Stimulated activated naive CD4-positive, alpha-beta T cell (primary cell): ENCODE results near the gene ATXN7.

Experiments
- DNase-seq, 6 experiments: peaks; one replicate each; lab custom pipeline; 2025; lab: John Stamatoyannopoulos, UW

The ATXN7 gene

GRCh38 chr3:63963496-63963895 lies 99.8 kb downstream of the ATXN7 start:
- DNase-seq = no peak

GRCh38 chr3:63964681-63965485 lies 101.2 kb downstream of the ATXN7 start:
- DNase-seq = no peak

- no peak for DNase-seq
Measured at GRCh38 chr3:63966007-63966406, 102.3 kb downstream of the ATXN7 start.

DNA sequence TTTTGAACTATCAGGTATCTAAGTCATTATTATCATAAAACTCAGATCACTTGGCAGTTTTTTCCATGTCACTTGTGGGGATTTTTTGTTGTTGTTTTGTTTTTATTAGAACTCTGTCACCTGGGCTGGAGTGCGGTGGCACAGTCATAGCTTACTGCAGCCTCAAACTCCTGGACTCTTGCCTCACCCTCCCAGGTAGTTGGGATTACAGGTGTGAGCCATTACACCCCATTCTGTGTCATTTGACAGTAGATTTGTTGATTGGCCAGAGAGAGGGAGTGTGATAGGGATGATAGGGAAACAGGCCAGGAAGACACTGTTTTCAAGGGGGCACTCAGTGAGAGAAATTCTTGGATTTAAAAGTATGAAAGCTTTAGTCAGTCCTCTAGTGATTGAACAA lies 103.2 kb downstream of the ATXN7 start:
- DNase-seq = no peak

- peak; percentile 32 to 90 (median 66) for DNase-seq
Measured at GRCh38 chr3:63967675-63968611, 104.3 kb downstream of the ATXN7 start.

DNA sequence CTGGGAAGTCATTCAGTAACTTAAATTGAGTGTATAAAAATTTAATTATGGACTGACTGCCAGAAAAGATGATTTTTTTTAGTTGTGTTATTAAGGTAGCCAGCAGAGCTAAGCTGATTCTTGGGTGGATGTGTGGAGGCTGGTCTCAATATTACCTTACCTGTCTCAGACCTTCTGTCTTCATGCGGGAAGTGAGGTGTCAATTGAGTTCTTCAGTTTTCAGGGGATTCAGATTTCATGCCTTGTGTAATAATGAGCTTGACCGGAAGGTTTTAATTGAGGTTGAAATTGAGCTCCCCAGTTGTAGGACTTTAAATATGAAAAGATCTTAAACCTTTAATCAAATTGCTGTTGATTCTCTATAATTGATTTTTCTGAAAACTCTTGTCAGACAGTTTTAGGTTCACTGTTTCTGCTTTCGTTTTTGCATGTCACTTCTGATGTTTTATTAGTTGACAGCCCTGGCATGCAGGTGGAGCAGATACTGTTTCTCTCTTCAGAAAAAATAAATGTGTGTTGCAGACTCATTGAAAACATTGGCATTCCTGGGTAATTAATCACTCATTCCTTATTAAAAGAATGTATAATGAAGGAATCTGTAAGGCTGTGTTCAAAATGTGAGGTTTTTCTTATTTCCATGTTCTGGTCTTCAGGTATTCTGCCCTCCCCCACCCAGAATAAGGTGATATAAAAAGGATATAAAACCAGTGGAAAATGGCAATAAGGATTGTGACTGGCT lies 105.1 kb downstream of the ATXN7 start:
- DNase-seq = peak in 1 of 6 experiments; percentile 33

DNA sequence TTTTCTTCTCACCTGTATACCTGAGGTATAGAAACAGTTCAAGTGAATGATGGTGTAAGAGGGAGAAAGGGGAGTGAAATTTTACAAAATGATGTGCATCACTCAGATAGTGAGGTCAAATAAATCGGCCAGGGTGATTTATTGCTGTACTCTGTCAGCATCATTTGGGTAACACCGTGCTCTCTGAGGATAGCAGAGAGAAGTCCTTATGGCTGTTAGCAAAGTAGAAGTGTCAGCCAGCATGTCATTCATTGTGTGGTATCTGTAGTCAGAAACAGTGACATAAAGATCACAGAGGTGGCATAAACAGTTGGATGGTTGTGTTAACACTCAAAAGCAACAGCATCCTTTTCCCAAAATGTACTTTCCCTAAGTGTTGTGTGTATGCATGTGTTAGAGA lies 106.2 kb downstream of the ATXN7 start:
- DNase-seq = peak in 1 of 6 experiments; percentile 21

DNA sequence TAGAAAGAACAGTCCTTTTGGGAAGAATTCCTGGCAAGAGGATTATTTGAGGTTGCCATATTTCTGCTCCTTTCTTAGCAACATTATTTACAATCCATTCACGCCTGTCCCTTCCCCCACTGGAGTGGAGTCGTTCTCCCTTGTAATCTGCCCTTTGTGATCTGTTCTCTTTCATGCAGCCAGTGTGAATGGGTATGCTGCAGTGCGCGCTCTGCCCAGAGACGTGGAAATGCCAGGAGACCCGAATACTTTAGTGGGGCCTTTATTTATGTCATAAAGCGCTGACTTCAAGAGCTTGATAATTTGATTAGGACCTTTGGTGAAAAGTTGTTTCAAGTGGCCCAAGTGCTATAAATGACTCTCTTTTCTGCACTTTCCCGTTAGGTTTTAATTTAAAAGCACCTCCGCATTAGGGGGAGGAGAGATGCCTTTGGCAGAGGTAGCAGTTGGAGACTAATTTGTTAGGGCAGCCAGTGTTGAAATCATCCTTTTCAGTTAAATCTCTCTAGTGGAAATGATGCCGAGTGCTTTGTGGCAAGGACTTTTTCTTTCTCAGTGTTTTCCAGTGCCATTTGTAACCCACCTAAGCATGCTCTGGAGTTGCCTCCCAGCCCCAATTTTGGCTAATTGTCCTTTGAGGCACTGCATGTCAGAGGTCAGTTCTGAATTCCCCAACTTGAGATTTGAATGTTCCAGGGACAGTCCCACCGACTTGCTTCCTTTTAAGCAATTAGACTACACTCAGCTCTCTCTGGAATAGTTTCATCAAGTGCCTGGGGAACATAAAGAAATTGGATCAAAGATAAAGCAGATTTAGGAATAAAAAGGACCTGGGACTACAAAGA lies 107.2 kb downstream of the ATXN7 start:
- peak in 3 of 6 experiments; percentile 8 to 24 (median 15) for DNase-seq

- DNase-seq = no peak
Measured at GRCh38 chr3:63972196-63972595, 108.5 kb downstream of the ATXN7 start.

- no peak for DNase-seq
Measured at GRCh38 chr3:63972987-63973386, 109.3 kb downstream of the ATXN7 start.

GRCh38 chr3:63973406-63973805 lies 109.7 kb downstream of the ATXN7 start:
- no peak for DNase-seq

GRCh38 chr3:63974451-63974850 lies 110.8 kb downstream of the ATXN7 start:
- no peak for DNase-seq

GRCh38 chr3:63975723-63976122 lies 112.1 kb downstream of the ATXN7 start:
- no peak for DNase-seq

DNA sequence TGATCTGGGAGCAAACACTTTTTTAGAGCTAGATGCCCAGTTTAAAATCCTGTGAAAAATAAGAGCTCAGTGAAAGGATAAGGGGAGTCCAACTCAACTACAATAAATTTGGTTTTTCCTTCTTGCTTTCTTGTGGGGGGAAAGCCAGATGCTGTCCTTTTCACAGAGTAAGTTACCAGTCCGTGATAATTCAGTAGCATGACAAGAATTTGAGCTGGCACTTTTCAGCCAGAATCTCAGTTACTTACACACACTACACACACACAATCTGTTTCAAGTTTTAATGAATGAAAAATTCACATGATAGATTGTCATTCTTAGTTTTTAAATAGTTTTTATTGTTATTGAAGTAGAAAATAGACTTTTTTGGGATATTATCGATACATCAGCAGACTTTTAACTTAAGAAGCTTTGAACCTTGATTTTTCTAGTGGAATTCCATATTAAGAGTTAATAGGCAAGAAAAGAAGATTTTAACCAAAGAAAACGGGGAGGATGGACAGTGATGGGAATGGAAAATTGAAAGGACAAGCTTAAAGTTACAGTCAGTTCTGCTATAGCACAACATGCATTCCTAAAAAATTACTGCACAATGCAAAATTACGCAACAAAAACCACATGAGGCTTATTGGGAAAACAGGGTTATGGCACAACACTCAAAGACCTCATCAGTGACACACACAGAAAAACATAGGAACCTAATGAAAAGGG lies 112.6 kb downstream of the ATXN7 start:
- DNase-seq = peak in 1 of 6 experiments; percentile 3

GRCh38 chr3:63976872-63977200 lies 113.2 kb downstream of the ATXN7 start:
- DNase-seq = no peak

DNA sequence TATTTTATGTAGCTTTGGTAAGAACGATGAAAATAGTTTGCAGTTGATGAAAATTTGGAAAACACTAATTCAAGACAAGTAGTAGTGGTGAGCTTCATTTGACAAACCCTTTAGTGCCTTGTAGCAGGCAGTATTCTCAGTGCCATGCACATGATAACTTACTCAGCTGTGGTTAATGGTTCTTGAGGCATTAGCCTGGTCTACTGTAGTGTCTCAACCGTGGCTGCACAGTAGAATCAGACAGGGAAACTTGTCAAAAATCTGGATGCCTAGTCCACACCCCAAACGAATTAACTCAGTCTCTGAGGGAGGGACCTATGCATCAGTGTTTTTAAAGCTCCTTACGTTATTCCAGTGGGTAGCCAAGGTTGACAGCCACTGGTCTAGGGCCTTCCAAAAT lies 114.2 kb downstream of the ATXN7 start:
- DNase-seq = no peak

GRCh38 chr3:63979093-63979885 lies 115.6 kb downstream of the ATXN7 start:
- DNase-seq = peak in 4 of 6 experiments; percentile 18 to 61 (median 54)

DNA sequence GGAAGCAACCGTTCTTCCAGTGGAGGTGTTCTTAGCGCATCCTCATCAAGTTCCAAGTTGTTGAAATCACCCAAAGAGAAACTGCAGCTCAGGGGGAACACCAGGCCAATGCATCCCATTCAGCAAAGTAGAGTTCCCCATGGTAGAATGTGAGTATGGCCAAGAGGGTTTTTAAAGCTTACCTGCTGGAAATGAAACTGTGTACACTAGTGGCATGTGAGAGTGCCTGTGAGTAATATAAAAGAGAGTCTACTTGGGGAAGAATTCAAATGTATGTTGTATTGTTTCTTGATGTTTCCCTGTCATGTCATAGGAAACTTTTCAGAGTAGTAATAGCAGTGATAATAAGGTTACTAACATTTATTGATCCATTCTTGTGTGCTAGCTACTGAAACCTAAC lies 116.4 kb downstream of the ATXN7 start:
- DNase-seq = no peak

- no peak for DNase-seq
Measured at GRCh38 chr3:63980830-63981498, 117.3 kb downstream of the ATXN7 start.
